ENCODE measurements around the gene TCFL5.

TCFL5 gene

GRCh38 chr20:62895539-62895938 is 33.9 kb upstream of the TCFL5 start:
- no peak for DNase-seq

GRCh38 chr20:62894261-62894660 is 32.6 kb upstream of the TCFL5 start:
- DNase-seq = no peak

- DNase-seq = no peak
Measured at GRCh38 chr20:62893700-62894099, 32.1 kb upstream of the TCFL5 start.

- DNase-seq = no peak
Measured at GRCh38 chr20:62892348-62893304, 31.0 kb upstream of the TCFL5 start.

- no peak for DNase-seq
Measured at GRCh38 chr20:62891111-62891510, 29.5 kb upstream of the TCFL5 start.

- DNase-seq = no peak
Measured at GRCh38 chr20:62890444-62890843, 28.8 kb upstream of the TCFL5 start.

- DNase-seq = no peak
Measured at GRCh38 chr20:62889871-62890270, 28.2 kb upstream of the TCFL5 start.

GRCh38 chr20:62889411-62889810 is 27.8 kb upstream of the TCFL5 start:
- no peak for DNase-seq

GRCh38 chr20:62888910-62889309 is 27.3 kb upstream of the TCFL5 start:
- no peak for DNase-seq

- no peak for DNase-seq
Measured at GRCh38 chr20:62888406-62888805, 26.8 kb upstream of the TCFL5 start.

GRCh38 chr20:62887860-62888239 is 26.2 kb upstream of the TCFL5 start:
- DNase-seq = no peak

- DNase-seq = peak; percentile 87
Measured at GRCh38 chr20:62887152-62887859, 25.7 kb upstream of the TCFL5 start.

- DNase-seq = peak; percentile 51
Measured at GRCh38 chr20:62886709-62887058, 25.1 kb upstream of the TCFL5 start.

GRCh38 chr20:62885896-62886708 is 24.5 kb upstream of the TCFL5 start:
- DNase-seq = no peak

- no peak for DNase-seq
Measured at GRCh38 chr20:62885046-62885895, 23.6 kb upstream of the TCFL5 start.

GRCh38 chr20:62884556-62884955 is 22.9 kb upstream of the TCFL5 start:
- DNase-seq = no peak

GRCh38 chr20:62882426-62882825 is 20.8 kb upstream of the TCFL5 start:
- no peak for DNase-seq

- no peak for DNase-seq
Measured at GRCh38 chr20:62881662-62882395, 20.2 kb upstream of the TCFL5 start.

GRCh38 chr20:62880935-62881661 is 19.5 kb upstream of the TCFL5 start:
- DNase-seq = no peak

- no peak for DNase-seq
Measured at GRCh38 chr20:62880147-62880934, 18.7 kb upstream of the TCFL5 start.

All from NCI-H345 (cell line).